Neural cell (in vitro differentiated cells): Measurements from ENCODE around the gene FMNL1.

Experiments
- CTCF ChIP-seq: fragments of 450-650 bp; IDR thresholded peaks from 2 replicates; pipeline ENCODE4 v1.5.1; 2014; ENCODE audit warnings: antibody characterized with exemption, mild to moderate bottlenecking, moderate library complexity; ENCODE audit not compliant: poor library complexity, severe bottlenecking
- EP300 ChIP-seq: fragments of 450-650 bp; conservative IDR thresholded peaks from 2 replicates; pipeline ENCODE4 v1.6.1; 2014; ENCODE audit warnings: antibody characterized with exemption, mild to moderate bottlenecking, moderate library complexity; ENCODE audit not compliant: poor library complexity, severe bottlenecking
- POLR2AphosphoS5 ChIP-seq: IDR thresholded peaks from 2 replicates; pipeline ENCODE4 v1.6.1; 2012
- TAF1 ChIP-seq: IDR thresholded peaks from 2 replicates; pipeline ENCODE4 v1.6.1; 2012; ENCODE audit warnings: low read depth

GRCh38 chr17:45287526-45288500 lies 66.1 kb downstream of the FMNL1 start:
- no peak for TF ChIP-seq TAF1
- no peak for TF ChIP-seq POLR2AphosphoS5
- TF ChIP-seq CTCF: no peak
- no peak for TF ChIP-seq EP300
